NCI-H146 treated with DMSO at 0.1 percent for 48 hours (cell line): ENCODE results near the gene SLIT3.
"Not testable (repeated sequence)": the region's sequence is repeated elsewhere in the genome, so short reads cannot be mapped to it uniquely, and the experiment has no call there.

Experiments used
- DNase-seq: peaks from one replicate; lab custom pipeline; 2025; ENCODE audit not compliant: unreplicated experiment; lab: John Stamatoyannopoulos, UW

SLIT3 gene

DNA sequence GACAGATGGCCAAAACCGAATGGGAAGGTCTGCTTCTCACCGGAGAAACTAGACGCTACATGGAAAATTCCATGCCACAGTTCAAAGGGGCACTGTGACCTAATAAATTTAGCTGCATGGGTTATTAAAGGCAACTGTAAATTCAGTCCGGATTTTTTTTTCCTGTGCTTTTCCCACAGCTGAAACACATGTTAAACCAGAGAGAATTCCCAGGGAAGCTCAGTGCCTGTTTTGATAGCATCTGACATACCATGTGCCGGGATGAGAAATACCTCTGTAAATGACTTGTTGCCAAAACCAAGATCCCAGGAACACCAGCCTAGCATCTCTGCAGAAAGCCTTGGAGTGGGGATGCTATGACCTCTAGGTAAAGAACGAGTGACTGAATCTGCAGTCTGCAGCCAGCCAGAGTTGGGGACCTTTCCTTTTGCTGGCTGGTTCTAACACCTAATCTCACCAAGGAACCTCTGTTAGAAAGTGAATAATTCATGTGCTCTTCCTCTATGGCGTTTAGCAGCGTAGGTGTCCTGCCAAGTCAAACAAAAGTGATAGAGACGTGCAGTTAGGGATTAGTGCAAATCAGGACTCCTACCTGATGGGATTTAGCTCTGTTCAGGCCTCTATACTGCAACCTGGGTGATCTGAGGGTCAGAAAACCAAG, 77.9 kb downstream of the SLIT3 start:
- DNase-seq = no peak

DNA sequence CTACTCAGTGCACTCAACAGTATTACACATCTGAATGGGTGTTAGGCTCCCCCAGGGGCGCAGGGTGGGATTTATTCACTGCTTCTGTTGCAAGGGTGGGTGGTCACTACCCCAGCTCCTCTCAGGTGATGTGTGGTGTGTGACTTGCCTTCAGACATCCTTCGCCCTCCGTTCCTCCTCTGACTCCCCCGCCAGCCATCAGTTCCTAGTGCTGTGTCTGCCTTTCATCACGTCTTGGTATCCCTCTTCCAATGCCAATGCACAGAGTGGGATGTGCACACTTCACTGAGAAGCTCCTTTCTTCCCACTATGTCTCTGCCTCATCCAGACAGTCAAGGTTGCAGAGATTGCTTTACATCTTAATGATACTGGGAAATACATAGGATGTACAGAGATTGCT, 79.4 kb downstream of the SLIT3 start:
- no peak for DNase-seq

DNA sequence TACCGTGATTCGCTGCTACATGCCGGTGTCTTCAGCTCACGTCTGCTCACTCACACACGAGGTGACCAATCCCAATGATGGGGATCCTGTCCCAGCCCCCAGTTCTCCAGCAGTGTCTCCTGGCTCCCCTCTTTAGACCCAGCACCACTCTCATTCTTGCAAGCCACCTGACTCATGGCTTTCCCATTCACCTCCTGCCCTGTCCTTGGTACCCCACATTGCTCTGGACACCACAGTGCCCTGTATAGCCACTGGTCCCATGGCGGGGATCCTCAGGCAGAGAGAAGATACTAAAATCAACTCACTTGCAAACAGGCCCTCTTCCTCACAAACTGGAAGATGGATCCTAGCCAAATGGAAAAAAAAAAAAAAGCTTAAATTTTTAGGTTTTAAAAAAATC, 81.0 kb downstream of the SLIT3 start:
- DNase-seq = no peak

DNA sequence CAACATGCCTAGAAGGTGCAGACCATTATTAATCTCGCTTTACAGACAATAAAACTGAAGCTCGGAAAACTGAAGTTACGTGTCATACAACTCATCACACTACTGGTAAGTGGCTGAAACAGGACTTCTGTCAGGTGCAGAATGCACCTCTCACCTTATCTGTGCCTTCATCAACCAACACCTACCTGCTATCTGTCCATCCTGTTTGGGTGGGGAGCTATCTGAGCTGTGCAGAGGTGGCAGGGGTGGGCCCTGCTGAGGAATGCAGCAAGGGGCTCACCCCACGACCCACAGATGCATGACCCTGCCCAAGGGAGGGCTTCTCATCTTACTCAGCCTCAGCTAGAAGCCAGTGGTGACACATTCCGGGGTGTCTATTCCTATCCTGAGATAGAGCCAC, 81.6 kb downstream of the SLIT3 start:
- DNase-seq = no peak

DNA sequence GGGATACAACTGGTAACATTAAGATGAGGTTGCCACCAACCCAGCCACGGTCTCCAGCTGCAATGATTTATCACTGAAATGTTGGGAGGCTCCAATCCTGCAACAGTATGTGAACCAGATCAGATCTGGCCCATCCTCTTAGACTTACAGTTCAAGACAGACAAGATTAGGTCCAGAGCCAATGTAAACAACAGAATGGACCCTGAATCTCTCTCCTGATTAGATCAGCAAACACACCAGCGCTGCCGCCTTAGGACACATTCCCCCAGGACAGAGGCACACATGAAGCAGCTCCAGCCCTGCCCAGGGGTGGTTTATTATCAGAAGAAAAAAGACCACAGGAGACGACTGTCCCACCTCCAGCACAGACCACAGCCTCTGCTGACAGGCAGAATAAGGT, 82.1 kb downstream of the SLIT3 start:
- DNase-seq = no peak

DNA sequence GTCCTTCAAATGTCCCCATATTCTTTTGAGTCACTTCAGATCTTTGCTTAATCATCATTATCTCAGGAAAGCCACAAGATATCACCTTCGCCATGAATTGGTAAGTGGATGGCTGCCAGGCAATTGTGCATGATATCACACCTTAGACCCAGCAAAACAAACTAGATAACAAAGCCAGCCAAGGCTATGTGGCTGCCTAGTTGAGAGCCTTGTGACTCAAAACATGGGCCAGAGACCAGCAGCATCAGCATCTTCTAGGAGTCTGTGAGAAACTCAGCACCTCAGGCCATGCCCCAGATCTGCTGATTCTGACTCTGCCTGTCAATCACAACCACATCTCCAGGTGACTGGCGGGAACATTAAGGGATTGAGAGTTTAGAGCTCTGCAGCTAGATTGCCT, 82.8 kb downstream of the SLIT3 start:
- no peak for DNase-seq

DNA sequence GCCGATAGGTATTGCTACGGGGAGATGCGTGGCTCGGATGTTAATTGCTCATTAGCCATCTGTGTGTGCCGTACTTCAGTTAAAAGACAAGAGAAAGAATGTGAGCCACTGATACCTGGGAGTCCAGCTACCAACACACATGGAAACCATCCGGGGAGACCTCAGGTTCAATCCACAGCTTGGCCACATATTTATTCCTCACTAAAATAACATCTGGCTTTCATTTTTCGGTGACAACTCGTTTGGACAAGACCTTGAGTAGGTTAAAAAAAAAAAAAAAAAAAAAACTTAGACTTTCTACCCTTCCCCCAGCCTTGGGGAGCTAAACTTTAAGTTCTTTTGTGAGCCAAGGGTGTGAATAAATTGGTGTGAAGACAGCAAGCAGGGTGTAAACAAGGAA, 84.1 kb downstream of the SLIT3 start:
- DNase-seq = no peak

DNA sequence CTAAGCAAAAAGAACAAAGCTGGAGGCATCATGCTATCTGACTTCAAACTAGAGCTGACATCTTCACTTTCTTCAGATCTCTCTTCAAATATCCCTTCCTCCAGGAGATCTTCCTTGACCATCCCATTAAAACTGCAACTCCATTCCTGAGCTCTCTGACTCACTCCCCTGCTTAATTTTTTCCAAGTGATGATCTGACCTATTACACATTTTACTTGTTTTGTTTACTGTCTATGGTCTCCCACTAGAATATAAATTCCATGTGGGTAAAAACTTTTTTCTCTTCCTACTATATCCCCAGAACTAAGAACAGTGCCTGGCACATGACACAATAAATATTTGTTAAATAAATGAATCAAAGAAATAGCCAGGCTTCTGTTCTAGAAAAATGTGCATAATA, 87.5 kb downstream of the SLIT3 start:
- DNase-seq = no peak

DNA sequence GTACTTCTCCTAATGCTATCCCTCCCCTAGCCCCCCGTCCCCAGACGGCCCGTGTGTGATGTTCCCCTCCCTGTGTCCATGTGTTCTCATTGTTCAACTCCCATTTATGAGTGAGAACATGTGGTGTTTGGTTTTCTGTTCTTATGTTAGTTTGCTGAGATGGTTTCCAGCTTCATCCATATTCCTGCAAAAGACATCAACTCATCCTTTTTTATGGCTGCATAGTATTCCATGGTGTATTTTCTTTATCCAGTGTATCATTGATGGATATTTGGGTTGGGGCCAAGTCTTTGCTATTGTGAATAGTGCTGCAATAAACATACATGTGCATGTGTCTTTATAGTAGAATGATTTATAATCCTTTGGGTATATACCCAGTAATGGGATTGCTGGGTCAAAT, 89.2 kb downstream of the SLIT3 start:
- not testable (repeated sequence) for DNase-seq

DNA sequence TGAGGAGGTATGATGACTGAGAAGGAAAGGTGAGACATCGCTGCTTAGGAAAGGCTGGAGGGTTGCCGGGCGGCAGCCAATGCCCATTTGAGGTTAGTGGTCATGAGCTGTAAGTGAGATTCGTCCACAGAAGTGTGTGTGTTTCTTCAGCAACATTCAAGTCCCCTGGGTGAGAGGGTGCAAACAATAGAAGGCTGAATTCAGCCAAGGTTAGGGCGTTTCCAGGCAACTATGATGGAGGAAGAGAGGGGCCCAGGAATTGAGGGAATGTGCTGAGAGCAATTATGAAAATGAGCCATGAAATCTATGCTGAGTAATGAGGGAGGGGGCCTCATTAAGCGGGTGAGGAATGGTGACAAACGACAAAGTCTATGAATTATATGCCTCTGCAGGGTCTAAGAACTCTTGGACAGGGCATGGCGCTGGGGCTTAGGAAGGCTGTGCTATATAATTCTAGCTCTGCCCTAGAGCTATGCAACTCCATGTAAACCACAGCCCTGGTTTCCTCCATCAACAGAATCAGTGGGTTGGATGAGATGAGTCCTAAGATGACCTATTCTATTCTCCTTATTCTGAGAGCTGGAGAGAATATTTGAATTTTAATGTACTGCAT, 96.0 kb downstream of the SLIT3 start:
- no peak for DNase-seq

DNA sequence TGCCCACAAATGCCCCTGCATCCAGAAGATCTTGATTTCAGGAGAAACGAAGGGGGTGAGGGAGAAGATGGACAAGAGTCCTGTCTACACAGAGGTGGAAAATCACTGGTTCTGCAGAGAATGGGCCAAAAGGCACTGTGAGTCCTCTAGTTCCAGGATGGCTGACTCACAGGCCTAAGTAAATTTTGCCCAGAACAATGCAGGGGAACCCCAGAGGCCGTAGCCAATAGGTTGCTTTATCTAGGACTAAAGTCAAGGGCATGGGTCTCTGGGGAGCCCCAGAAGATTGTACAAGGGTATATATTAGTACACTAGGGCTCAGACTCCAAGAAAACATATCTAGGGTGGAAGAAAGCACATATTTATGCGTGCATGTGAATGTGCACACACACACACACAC, 98.0 kb downstream of the SLIT3 start:
- no peak for DNase-seq

DNA sequence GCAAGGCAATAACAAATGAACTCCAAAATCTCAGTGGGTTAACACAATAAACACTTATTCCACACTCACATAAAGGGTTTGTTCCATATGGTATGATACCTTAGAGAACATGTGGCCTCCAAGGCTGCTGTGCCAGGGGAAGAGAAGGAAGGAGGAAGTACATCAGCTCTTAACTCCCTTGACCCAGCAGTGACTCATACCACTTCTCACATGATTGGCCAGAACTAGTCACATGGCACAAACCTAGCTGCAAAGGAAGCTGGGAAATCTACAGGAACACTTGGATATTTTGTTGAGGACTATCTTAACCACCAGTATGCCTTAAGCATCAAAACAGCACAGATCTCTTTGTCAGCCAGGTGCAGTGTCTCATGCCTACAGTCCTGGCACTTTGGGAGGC, 99.3 kb downstream of the SLIT3 start:
- no peak for DNase-seq

DNA sequence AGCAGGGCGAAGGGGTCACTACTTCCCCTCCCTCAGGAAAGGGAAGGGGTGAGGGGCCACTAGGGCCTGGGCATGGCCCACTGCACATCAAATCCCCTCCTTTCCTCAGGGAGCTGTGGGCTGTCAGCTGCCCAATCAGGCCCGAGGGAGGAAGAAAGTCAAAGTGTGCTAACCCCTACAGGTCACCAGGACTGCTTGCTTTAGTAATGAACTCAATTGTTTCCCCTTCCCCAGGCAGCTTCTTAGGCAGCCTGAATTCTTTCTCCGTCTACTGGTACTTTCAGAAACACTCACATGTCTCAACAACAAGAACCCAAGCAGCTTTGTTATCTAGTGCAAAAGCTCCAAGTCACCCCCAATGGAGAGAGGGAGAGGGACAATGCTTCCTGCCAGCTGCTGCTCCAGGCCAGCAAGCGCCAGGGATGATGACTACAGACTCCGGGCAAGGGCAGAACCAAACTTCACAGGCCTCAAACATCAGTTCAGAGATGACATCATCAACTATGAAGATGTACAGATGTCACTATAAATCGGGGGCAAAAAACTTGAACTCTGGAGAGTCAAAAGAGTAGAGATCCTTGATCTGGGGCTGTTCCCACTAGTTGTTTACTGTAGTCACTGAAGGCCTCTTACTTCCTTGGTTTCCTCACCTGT, 100.7 kb downstream of the SLIT3 start:
- DNase-seq = no peak

DNA sequence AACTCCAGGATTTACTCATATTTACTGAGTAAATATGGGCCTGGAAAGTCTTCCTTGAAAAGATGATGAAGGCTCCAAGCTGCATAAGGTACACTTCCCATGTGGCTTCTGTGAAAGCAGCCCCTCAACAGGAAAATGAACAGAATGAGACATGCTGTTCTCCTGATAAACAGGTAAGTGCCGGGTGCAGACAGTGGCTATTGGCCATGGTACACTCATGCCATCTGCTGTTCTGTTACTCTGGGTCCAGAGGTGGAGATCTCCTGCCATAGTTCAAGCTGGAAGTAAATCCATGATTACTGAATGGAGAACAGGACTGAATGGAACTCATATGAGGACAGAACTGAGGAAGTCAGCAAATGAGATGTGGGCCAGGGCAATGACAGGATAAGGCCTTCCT, 103.6 kb downstream of the SLIT3 start:
- no peak for DNase-seq

DNA sequence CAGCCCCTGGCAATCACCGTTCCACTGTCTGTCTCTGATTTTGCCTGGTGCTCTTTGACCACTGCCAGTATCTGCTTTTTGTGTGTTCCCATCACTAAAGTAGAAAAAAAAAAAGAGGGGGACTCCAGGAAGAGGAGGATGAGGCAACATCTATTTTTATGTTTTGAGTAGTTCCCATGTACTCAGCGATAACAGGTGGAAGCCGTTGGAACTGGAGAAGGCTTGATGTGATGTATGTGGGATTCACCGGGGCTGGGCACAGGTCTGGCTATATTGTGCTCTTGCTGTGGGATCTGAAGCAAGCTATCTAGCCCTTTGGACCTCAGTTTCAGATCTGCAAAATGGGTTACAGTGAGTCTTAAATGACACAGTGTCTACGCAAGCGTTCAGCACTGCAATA, 104.9 kb downstream of the SLIT3 start:
- DNase-seq = no peak

DNA sequence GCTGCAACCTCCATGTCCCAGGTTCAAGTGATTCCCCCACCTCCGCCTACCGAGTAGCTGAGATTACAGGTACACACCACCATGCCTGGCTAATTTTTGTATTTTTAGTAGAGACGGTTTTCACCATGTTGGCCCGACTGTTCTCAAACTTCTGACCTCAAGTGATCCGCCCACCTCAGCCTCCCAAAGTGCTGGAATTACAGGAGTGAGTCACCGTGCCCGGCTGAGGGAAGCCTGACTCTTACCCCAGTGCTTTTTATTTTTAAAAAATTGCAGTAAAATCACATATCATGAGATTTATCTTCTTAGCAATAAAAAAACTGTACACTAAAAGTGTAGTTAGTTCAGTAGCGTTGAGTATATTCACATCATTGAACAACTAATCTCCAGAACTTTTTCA, 105.3 kb downstream of the SLIT3 start:
- no peak for DNase-seq

DNA sequence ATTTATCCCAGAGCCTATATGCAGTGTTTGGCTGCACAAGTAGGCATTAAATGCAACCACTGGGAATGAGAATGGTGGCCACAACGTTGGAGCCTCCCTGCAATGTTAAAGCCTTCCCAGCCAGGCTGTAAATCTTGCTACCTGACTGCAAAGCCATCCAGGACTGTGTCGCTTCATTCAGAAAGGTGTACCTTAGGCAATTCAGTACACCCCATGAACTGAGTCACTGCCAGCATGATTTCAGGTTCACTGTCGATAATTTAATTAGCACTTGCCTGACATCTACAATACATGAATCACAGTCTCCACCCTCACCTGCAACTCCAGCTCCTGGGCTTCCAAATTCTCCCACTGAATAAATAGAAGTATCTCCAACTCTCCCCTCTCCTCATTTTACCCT, 108.4 kb downstream of the SLIT3 start:
- no peak for DNase-seq

DNA sequence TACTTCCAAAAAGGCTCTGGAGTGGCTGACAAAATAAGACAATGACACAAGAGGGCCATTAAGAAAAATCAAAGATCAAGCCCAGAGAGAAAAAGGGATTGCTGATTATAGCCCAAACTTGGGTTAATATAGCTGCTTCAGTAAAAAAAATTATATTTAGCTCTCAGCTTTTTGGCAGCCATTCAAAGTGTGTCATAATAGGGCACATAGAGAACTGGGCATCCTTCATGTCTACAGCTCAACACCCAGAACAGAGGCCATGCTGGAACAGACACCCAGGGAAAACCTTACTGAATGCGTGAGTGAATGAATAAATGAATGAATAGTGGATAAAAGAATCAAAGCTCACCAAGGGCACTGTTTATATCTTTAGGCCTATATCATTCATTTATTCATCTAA, 110.1 kb downstream of the SLIT3 start:
- no peak for DNase-seq

DNA sequence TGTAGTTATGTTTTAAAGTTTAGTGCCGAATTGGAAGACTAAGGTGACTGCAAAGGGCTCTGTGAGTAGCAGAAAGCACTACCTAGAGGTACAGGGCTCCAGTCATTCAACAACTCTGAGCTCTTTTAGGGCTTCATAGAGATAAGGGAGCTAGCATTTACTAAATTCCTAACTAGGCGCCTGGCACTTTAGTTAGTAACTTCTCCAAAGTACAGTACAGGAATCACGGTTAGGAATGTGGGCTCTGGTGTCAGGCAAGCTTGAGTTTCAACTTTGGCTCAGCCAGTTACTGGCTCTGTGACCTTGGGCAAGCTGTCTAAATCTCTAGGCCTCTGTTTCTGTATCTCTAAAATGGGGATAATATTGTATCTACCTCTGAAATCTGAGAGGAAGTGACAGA, 115.3 kb downstream of the SLIT3 start:
- no peak for DNase-seq

DNA sequence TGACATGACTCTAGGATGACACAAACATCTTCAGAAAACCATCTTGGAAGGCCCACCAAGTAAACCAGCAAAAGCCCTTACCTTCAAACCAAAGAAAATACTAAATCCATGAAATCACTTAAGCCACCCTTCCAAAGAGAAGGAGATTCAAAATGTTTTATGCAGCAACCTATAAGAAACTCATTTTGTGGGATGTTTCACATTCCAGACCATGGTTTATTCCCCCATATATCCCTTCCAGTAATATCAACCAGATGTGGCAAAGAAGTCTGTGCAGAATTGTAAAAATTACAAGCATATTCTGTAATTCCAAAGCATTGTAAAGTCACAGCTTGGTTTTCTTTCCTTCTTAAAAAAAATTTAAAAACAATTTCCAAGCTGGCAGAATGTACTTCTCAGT, 117.4 kb downstream of the SLIT3 start:
- no peak for DNase-seq

DNA sequence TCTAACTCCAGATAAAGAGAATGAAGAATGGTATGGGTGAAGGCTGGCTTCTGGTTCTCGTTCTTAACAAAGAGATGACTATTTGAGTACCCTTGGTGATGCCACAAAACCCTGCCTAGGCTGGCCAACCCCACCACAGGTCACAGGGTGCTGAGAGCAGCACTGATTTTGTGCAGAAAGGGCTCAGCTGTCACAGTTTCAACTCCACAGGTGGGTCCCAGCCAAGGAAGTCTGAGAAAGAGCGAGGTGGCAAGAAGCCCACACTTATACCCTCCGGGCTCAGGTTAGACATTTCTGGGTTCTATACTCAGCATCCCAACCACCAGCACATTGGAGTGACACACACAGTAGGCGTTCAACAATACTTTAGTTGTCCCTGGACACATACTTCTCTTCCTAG, 118.1 kb downstream of the SLIT3 start:
- DNase-seq = no peak

DNA sequence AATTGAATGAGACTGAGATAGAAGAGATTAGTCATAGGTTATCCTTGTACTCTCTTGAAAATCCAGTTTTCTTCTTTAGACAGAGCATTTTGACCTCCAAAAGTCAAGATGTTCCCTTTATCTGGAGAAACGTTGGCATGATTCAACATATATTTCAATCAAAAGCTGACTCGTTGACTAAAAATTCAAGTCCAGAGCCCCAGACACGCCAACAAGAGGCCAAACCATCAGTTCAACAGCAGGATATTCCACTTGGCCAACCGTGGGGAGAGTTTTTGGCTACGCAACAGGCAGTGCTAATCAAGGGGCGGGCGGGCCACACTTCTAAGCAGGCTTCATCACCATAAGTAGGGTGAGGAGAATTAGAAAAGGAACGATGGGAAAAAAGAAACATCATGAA, 119.1 kb downstream of the SLIT3 start:
- DNase-seq = no peak

DNA sequence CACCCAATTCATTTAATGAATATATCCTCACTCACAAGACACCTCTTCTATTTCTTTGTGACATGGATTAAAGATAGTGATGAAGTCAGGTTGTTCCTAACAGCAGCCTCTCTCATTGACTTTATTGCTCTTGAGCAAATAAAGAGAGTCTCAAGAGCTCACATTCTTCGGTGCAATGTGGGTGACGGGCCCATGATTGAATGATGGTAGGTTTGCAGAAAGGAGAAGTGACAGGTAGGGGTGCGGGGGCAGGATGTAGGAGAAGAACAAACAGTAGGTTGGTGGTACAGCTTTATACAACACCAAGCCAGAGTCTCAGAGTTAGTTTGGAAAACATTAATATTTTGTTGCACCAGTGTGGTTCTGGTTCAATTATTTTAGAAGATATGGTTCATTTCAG, 122.2 kb downstream of the SLIT3 start:
- no peak for DNase-seq
